GM21526 (cell line): ENCODE data around the gene SLC6A1.

Source experiments
- ATAC-seq: cut with Tn5 transposase; IDR thresholded peaks from one replicate; pipeline ENCODE4 v1.9.1; 2021; ENCODE audit warnings: moderate library complexity; ENCODE audit not compliant: unreplicated experiment, low FRiP score

Gene SLC6A1

GRCh38 chr3:10968401-10968800 is 24.1 kb upstream of the SLC6A1 start:
- no peak for ATAC-seq

GRCh38 chr3:10970306-10970960 is 22.1 kb upstream of the SLC6A1 start:
- no peak for ATAC-seq

- no peak for ATAC-seq
Observed at GRCh38 chr3:10972072-10972782, 20.3 kb upstream of the SLC6A1 start.

GRCh38 chr3:10973046-10973595 is 19.4 kb upstream of the SLC6A1 start:
- no peak for ATAC-seq

- no peak for ATAC-seq
Observed at GRCh38 chr3:10974131-10974530, 18.4 kb upstream of the SLC6A1 start.

GRCh38 chr3:10974746-10975375 is 17.7 kb upstream of the SLC6A1 start:
- no peak for ATAC-seq

- no peak for ATAC-seq
Observed at GRCh38 chr3:10975695-10976234, 16.8 kb upstream of the SLC6A1 start.

GRCh38 chr3:10976770-10977169 is 15.8 kb upstream of the SLC6A1 start:
- no peak for ATAC-seq

GRCh38 chr3:10977892-10978510 is 14.5 kb upstream of the SLC6A1 start:
- no peak for ATAC-seq

- no peak for ATAC-seq
Observed at GRCh38 chr3:10978956-10979355, 13.6 kb upstream of the SLC6A1 start.

GRCh38 chr3:10980312-10980711 is 12.2 kb upstream of the SLC6A1 start:
- no peak for ATAC-seq

- no peak for ATAC-seq
Observed at GRCh38 chr3:10981031-10981430, 11.5 kb upstream of the SLC6A1 start.

- no peak for ATAC-seq
Observed at GRCh38 chr3:10981961-10982360, 10.6 kb upstream of the SLC6A1 start.

GRCh38 chr3:10982782-10983181 is 9.8 kb upstream of the SLC6A1 start:
- no peak for ATAC-seq

- no peak for ATAC-seq
Observed at GRCh38 chr3:10983219-10983916, 9.2 kb upstream of the SLC6A1 start.

- no peak for ATAC-seq
Observed at GRCh38 chr3:10984371-10984896, 8.1 kb upstream of the SLC6A1 start.

- ATAC-seq: no peak
Observed at GRCh38 chr3:10985181-10985580, 7.4 kb upstream of the SLC6A1 start.

- no peak for ATAC-seq
Observed at GRCh38 chr3:10986592-10986991, 6.0 kb upstream of the SLC6A1 start.

- no peak for ATAC-seq
Observed at GRCh38 chr3:10988001-10988665, 4.4 kb upstream of the SLC6A1 start.
